HG02973 (cell line): Measurements from ENCODE around the gene CCL5.

Experiments used
- ATAC-seq: cut with Tn5 transposase; IDR thresholded peaks from one replicate; pipeline ENCODE4 v1.9.1; 2021; ENCODE audit warnings: moderate library complexity; ENCODE audit not compliant: unreplicated experiment

Gene CCL5

GRCh38 chr17:35879773-35880654 lies at the start of gene CCL5:
Gene CCL5, minus strand, starts transcription at chr17:35880360.
- ATAC-seq = peak; percentile 80

GRCh38 chr17:35927714-35928113 lies 47.6 kb upstream of the CCL5 start:
- ATAC-seq = no peak

- ATAC-seq = no peak
Observed at GRCh38 chr17:35923609-35924114, 43.5 kb upstream of the CCL5 start.

GRCh38 chr17:35920229-35920628 lies 40.1 kb upstream of the CCL5 start:
- no peak for ATAC-seq

- ATAC-seq = no peak
Observed at GRCh38 chr17:35918665-35919064, 38.5 kb upstream of the CCL5 start.

- ATAC-seq = no peak
Observed at GRCh38 chr17:35917519-35918213, 37.5 kb upstream of the CCL5 start.

GRCh38 chr17:35915153-35915964 lies 35.2 kb upstream of the CCL5 start:
- no peak for ATAC-seq

GRCh38 chr17:35914354-35914753 lies 34.2 kb upstream of the CCL5 start:
- no peak for ATAC-seq

GRCh38 chr17:35913609-35914008 lies 33.4 kb upstream of the CCL5 start:
- ATAC-seq = no peak

GRCh38 chr17:35912942-35913341 lies 32.8 kb upstream of the CCL5 start:
- ATAC-seq = no peak

GRCh38 chr17:35912339-35912912 lies 32.3 kb upstream of the CCL5 start:
- no peak for ATAC-seq

- no peak for ATAC-seq
Observed at GRCh38 chr17:35909408-35909807, 29.2 kb upstream of the CCL5 start.

- no peak for ATAC-seq
Observed at GRCh38 chr17:35907691-35908090, 27.5 kb upstream of the CCL5 start.

GRCh38 chr17:35906926-35907637 lies 26.9 kb upstream of the CCL5 start:
- ATAC-seq = no peak

GRCh38 chr17:35906191-35906925 lies 26.2 kb upstream of the CCL5 start:
- no peak for ATAC-seq

GRCh38 chr17:35903451-35903850 lies 23.3 kb upstream of the CCL5 start:
- no peak for ATAC-seq

- ATAC-seq = no peak
Observed at GRCh38 chr17:35901631-35902175, 21.5 kb upstream of the CCL5 start.

- ATAC-seq = no peak
Observed at GRCh38 chr17:35900708-35901480, 20.7 kb upstream of the CCL5 start.
